ENCODE data around the gene FIGNL1. TPM values are rescaled to one million over a fixed set of nuclear protein-coding genes. Genes with fewer than 3 reads are reported as not detected.

FIGNL1 gene
- 10.6 and 18.0 TPM in 2 replicates for total RNA-seq (2014; rRNA removed; shearing (Covaris generic))

GRCh38 chr7:50449881-50450589 is at the start of gene FIGNL1:
Gene FIGNL1 (minus strand): TSS chr7:50450350. CDS start chr7:50447287, 3,063 bp downstream.

Small RNAs within 50 kb of the gene (small RNA-seq; reads per million reads assigned to genes)
- gene RNU6-1091P: not detected

Other genes starting within 250 kb of the FIGNL1 start
- gene IKZF1, start 145.6 kb downstream of the FIGNL1 start, total RNA-seq (2014; rRNA removed; shearing (Covaris generic)): not detected in 2 replicates
- gene DDC, start 115.1 kb upstream of the FIGNL1 start, total RNA-seq (2014; rRNA removed; shearing (Covaris generic)): 0.19 TPM in 1 of 2 replicates, not detected in the other